HCT116 (cell line): ENCODE results near the gene CCSER1. TPM values are rescaled to one million over a fixed set of nuclear protein-coding genes. Genes with fewer than 3 reads are reported as not detected.
"Not testable (repeated sequence)": the region's sequence is repeated elsewhere in the genome, so short reads cannot be mapped to it uniquely, and the experiment has no call there.

Experiments
- ATAC-seq: fragments of 200-7000 bp; cut with Tn5 transposase; 2 replicates; pipeline ENCODE4 v1.9.1; 2020; ENCODE audit warnings: mild to moderate bottlenecking, moderate library complexity
- BruUV-seq: library from RNA; stranded (reverse); fragments of 400-500 nt; replicated peaks from 2 replicates; lab custom pipeline; 2021; lab: Mats Ljungman, UMichigan
- CTCF ChIA-PET: fragments of 300-600 bp; sonication (Branson Sonifier 250); formaldehyde crosslinking; loops from one replicate; lab custom pipeline; 2021; ENCODE audit warnings: antibody characterized with exemption; lab: Charles Lee
- POLR2A ChIA-PET: fragments of 300-600, 350-600 bp; sonication (Branson Sonifier 250); formaldehyde crosslinking; loops from one replicate; lab custom pipeline; 2021; ENCODE audit warnings: antibody characterized with exemption; lab: Charles Lee
- RAD21 ChIA-PET, 2 experiments: fragments of 300-600 bp; sonication (Branson Sonifier 250); formaldehyde crosslinking; loops; one replicate each; lab custom pipeline; 2023; ENCODE audit warnings: low total read pairs in 2 of 2; ENCODE audit not compliant: uncharacterized antibody in 2 of 2, unreplicated experiment in 2 of 2, low non-redundant PET in 1 of 2; lab: Charles Lee
- DNase-seq: peaks from one replicate; pipeline ENCODE4 v3.0.0-alpha.2; 2010; ENCODE audit warnings: low read depth, low spot score
- H2AFZ ChIP-seq: fragments of 200-600 bp; shearing (Covaris generic), sonication (generic); 2 replicates; pipeline ENCODE4 v1.6.1; 2017; ENCODE audit warnings: low read depth, mixed run types, mixed read lengths, antibody characterized with exemption, low read length; ENCODE audit not compliant: poor library complexity, severe bottlenecking
- H3K27ac ChIP-seq: 2 replicates; pipeline ENCODE4 v1.5.1; 2012; ENCODE audit warnings: low read depth, low read length
- H3K27me3 ChIP-seq: fragments of 200-600 bp; sonication (generic); 2 replicates; pipeline ENCODE4 v1.6.1; 2016; ENCODE audit warnings: mixed run types, low read length, mixed read lengths; ENCODE audit not compliant: insufficient read depth
- H3K36me3 ChIP-seq, 2 experiments: fragments of 200-500 bp in 1 of 2; fragments of 200-600 bp in 1 of 2; sonication (Bioruptor generic) in 1 of 2; sonication (generic) in 1 of 2; 2 replicates each; pipeline versions ENCODE4 v1.5.1 to v1.6.1; 2014 to 2016; ENCODE audit warnings: low read length in 2 of 2, inconsistent platforms in 1 of 2, mixed read lengths in 1 of 2, mixed run types in 1 of 2; ENCODE audit not compliant: insufficient read depth in 2 of 2, control insufficient read depth in 1 of 2
- H3K4me1 ChIP-seq, 2 experiments: fragments of 200-600 bp in 1 of 2; sonication (generic) in 1 of 2; 2 replicates each; pipeline versions ENCODE4 v1.5.1 to v1.6.1; 2012 to 2017; ENCODE audit warnings: low read length in 2 of 2, inconsistent platforms in 1 of 2, mild to moderate bottlenecking in 1 of 2, mixed read lengths in 1 of 2, mixed run types in 1 of 2, moderate library complexity in 1 of 2; ENCODE audit not compliant: insufficient read depth in 2 of 2, control insufficient read depth in 1 of 2
- H3K4me2 ChIP-seq: fragments of 200-600 bp; sonication (generic); 2 replicates; pipeline ENCODE4 v1.6.1; 2017; ENCODE audit warnings: mixed run types, low read length, mixed read lengths
- H3K4me3 ChIP-seq, 2 experiments: fragments of 200-600 bp in 1 of 2; sonication (generic) in 1 of 2; replicated peaks in 1 of 2; 2 replicates each; pipeline ENCODE4 v1.5.1; 2011 to 2016; ENCODE audit warnings: low read length in 2 of 2, control low read depth in 1 of 2, low read depth in 1 of 2, mild to moderate bottlenecking in 1 of 2, mixed read lengths in 1 of 2, mixed run types in 1 of 2
- H3K79me2 ChIP-seq: fragments of 200-600 bp; sonication (generic); 2 replicates; pipeline ENCODE4 v1.6.1; 2017; ENCODE audit warnings: mild to moderate bottlenecking, mixed run types, low read length, moderate library complexity, mixed read lengths; ENCODE audit not compliant: insufficient read depth
- H3K9ac ChIP-seq: fragments of 200-600 bp; sonication (generic); 2 replicates; pipeline ENCODE4 v1.6.1; 2016; ENCODE audit warnings: low read length, mixed read lengths
- H3K9me2 ChIP-seq: fragments of 200-600 bp; sonication (generic), shearing (Covaris generic); 2 replicates; pipeline ENCODE4 v1.6.1; 2017; ENCODE audit warnings: mixed run types, mild to moderate bottlenecking, moderate library complexity; ENCODE audit not compliant: insufficient read depth
- H3K9me3 ChIP-seq, 2 experiments: fragments of 200-500 bp in 1 of 2; fragments of 200-600 bp in 1 of 2; sonication (Bioruptor generic) in 1 of 2; sonication (generic) in 1 of 2; 2 replicates each; pipeline ENCODE4 v1.6.1; 2014 to 2017; ENCODE audit warnings: low read length in 2 of 2, mixed read lengths in 2 of 2, inconsistent platforms in 1 of 2, low read depth in 1 of 2, mild to moderate bottlenecking in 1 of 2, mixed run types in 1 of 2, moderate library complexity in 1 of 2; ENCODE audit not compliant: control insufficient read depth in 1 of 2, insufficient read depth in 1 of 2
- H4K20me1 ChIP-seq: fragments of 200-600 bp; sonication (generic), shearing (Covaris generic); 2 replicates; pipeline ENCODE4 v1.6.1; 2017; ENCODE audit warnings: mixed run types, mild to moderate bottlenecking, moderate library complexity; ENCODE audit not compliant: insufficient read depth
- RAD21 ChIP-seq: IDR thresholded peaks from 2 replicates; pipeline ENCODE4 v1.6.1; 2012; ENCODE audit warnings: low read depth, mild to moderate bottlenecking
- SIN3A ChIP-seq: IDR thresholded peaks from 2 replicates; pipeline ENCODE4 v1.6.1; 2012; ENCODE audit warnings: low read depth
- ZFX ChIP-seq: fragments of 450-650 bp; IDR thresholded peaks from 2 replicates; pipeline ENCODE4 v1.6.1; 2017
- ZNF274 ChIP-seq: fragments of 200-500 bp; sonication (Bioruptor generic); IDR thresholded peaks from 2 replicates; pipeline ENCODE4 v1.6.1; 2014; ENCODE audit warnings: mild to moderate bottlenecking, low read depth, low read length, inconsistent platforms
- intact Hi-C: fragments of 100-400 bp; cut with micrococcal nuclease; formaldehyde crosslinking; loops from 2 replicates; pipeline ENCODE4 v1.10.0; 2022
- total RNA-seq: library from RNA; stranded (reverse); gene quantifications from one replicate; pipeline ENCODE4 v1.2.1, GENCODE V29; 2021; ENCODE audit not compliant: unreplicated experiment
- TF ChIP-seq, protein P1 (sequence below): IDR thresholded peaks from 2 replicates; pipeline ENCODE4 v1.6.1; 2011; ENCODE audit warnings: mild to moderate bottlenecking, low read length, moderate library complexity; ENCODE audit not compliant: insufficient replicate concordance; ENCODE audit errors: extremely low read depth
- TF ChIP-seq, protein P2 (sequence below), 3 experiments: fragments of 200-600 bp in 1 of 3; sonication (generic) in 1 of 3; IDR thresholded peaks in 2 of 3; conservative IDR thresholded peaks in 1 of 3; 2 replicates each; pipeline ENCODE4 v1.5.1; 2012 to 2017; ENCODE audit warnings: low read depth in 2 of 3, low read length in 2 of 3, antibody characterized with exemption in 1 of 3, borderline replicate concordance in 1 of 3, control low read depth in 1 of 3, mild to moderate bottlenecking in 1 of 3, mixed read lengths in 1 of 3, mixed run types in 1 of 3, moderate library complexity in 1 of 3; ENCODE audit not compliant: insufficient read depth in 1 of 3

CCSER1 gene
- total RNA-seq, 1 experiment from 2014 or later, result 6.7 TPM

DNA sequence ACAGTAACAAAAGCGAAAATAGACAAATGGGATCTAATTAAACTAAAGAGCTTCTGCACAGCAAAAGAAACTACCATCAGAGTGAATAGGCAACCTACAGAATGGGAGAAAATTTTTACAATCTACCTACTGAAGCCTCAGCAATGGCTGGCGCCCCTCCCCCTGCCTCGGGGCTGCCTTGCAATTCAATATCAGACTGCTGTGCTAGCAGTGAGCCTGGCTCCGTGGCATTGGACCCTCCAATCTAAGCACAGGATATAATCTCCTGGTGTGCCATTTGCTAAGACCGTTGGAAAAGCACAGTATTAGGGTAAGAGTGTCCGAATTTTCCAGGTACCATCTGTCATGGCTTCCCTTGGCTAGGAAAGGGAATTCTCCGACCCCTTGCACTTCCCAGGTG, 1278.2 kb downstream of the CCSER1 start:
- H3K9ac ChIP-seq, H3K9me3 ChIP-seq, H3K4me2 ChIP-seq, intact Hi-C loops, H3K4me1 ChIP-seq, POLR2A ChIA-PET, ATAC-seq, H3K27ac ChIP-seq, RAD21 ChIA-PET, H4K20me1 ChIP-seq, H3K9me2 ChIP-seq, BruUV-seq, H3K27me3 ChIP-seq, H3K36me3 ChIP-seq, H3K4me3 ChIP-seq, DNase-seq, CTCF ChIA-PET, H2AFZ ChIP-seq, H3K79me2 ChIP-seq: not testable (repeated sequence)

DNA sequence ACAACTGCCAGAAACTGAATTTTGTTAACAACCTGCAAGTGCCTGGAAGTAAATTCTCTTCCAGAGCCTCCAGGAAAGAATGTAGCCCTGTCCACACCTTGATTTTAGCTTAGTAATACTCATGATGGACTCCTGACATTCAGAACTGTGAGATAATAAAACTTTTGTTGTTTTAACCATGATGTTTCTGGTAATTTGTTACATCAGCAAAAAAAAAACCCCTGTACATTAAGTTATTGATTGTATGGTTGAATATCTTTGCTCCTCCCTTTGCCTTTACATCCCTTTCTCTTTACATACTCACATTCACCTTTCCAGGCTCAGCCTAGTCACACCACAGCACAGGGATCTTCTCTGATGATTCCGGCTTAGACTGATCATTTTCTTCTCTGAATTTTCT, 1294.8 kb downstream of the CCSER1 start:
- peaks cover 0 to 2% of the 10 kb centered on the region in 2 experiments; a peak in 1 of 4 replicates for H3K4me1 ChIP-seq
- H3K4me3 ChIP-seq, result no peak overlapping the region
- H3K4me2 ChIP-seq, result no peak overlapping the region
- H3K36me3 ChIP-seq, result no peaks in the 10 kb centered on the region
- no peaks in the 10 kb centered on the region for H3K27me3 ChIP-seq
- TF ChIP-seq SIN3A (no peak), ZFX (no peak), ZNF274 (no peak), RAD21 (no peak)
- TF ChIP-seq, protein P1, sequence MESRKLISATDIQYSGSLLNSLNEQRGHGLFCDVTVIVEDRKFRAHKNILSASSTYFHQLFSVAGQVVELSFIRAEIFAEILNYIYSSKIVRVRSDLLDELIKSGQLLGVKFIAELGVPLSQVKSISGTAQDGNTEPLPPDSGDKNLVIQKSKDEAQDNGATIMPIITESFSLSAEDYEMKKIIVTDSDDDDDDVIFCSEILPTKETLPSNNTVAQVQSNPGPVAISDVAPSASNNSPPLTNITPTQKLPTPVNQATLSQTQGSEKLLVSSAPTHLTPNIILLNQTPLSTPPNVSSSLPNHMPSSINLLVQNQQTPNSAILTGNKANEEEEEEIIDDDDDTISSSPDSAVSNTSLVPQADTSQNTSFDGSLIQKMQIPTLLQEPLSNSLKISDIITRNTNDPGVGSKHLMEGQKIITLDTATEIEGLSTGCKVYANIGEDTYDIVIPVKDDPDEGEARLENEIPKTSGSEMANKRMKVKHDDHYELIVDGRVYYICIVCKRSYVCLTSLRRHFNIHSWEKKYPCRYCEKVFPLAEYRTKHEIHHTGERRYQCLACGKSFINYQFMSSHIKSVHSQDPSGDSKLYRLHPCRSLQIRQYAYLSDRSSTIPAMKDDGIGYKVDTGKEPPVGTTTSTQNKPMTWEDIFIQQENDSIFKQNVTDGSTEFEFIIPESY, result no peak
- TF ChIP-seq, protein P2, sequence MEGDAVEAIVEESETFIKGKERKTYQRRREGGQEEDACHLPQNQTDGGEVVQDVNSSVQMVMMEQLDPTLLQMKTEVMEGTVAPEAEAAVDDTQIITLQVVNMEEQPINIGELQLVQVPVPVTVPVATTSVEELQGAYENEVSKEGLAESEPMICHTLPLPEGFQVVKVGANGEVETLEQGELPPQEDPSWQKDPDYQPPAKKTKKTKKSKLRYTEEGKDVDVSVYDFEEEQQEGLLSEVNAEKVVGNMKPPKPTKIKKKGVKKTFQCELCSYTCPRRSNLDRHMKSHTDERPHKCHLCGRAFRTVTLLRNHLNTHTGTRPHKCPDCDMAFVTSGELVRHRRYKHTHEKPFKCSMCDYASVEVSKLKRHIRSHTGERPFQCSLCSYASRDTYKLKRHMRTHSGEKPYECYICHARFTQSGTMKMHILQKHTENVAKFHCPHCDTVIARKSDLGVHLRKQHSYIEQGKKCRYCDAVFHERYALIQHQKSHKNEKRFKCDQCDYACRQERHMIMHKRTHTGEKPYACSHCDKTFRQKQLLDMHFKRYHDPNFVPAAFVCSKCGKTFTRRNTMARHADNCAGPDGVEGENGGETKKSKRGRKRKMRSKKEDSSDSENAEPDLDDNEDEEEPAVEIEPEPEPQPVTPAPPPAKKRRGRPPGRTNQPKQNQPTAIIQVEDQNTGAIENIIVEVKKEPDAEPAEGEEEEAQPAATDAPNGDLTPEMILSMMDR (IDR thresholded peaks at IDR 0.05 in 2 of 3, conservative IDR thresholded peaks at IDR 0.05 in 1 of 3; ENCODE audit: borderline replicate concordance in 1 of 3, insufficient read depth in 1 of 3, low read depth in 2 of 3, low read length in 2 of 3), result no peak
- intact Hi-C loops, result no loop called here
- no peaks in the 10 kb centered on the region for H3K9me2 ChIP-seq
- no peaks in the 10 kb centered on the region for H3K9me3 ChIP-seq
- H2AFZ ChIP-seq, result no peak overlapping the region
- no peaks in the 10 kb centered on the region for H4K20me1 ChIP-seq
- ChIA-PET CTCF (no interaction called here), POLR2A (no interaction called here), RAD21 (no interaction called here)
- ATAC-seq (no peak), DNase-seq (no peak)
- no TSS peak for BruUV-seq
- no peaks in the 10 kb centered on the region for H3K79me2 ChIP-seq
- H3K9ac ChIP-seq, result no peak overlapping the region
- no peak overlapping the region for H3K27ac ChIP-seq
